HG03354 (cell line): ENCODE data around the gene TSPYL4.
"Not testable (repeated sequence)": the region's sequence is repeated elsewhere in the genome, so short reads cannot be mapped to it uniquely, and the experiment has no call there.

Experiments
- ATAC-seq: cut with Tn5 transposase; IDR thresholded peaks from one replicate; pipeline ENCODE4 v1.9.1; 2021; ENCODE audit warnings: mild to moderate bottlenecking; ENCODE audit not compliant: unreplicated experiment, poor library complexity, severe bottlenecking

TSPYL4 gene

GRCh38 chr6:116253505-116254296, at the start of gene TSPYL4:
Gene TSPYL4, minus strand, starts transcription at chr6:116254075. Its CDS starts 67 bp downstream, at chr6:116254008.
- ATAC-seq: peak; percentile 100

- ATAC-seq: no peak
Measured at GRCh38 chr6:116301104-116301503, 47.2 kb upstream of the TSPYL4 start.

- ATAC-seq: no peak
Measured at GRCh38 chr6:116300566-116300965, 46.7 kb upstream of the TSPYL4 start.

- ATAC-seq: peak; percentile 89
Measured at GRCh38 chr6:116298973-116299372, 45.1 kb upstream of the TSPYL4 start.

- ATAC-seq: peak; percentile 13
Measured at GRCh38 chr6:116298273-116298672, 44.4 kb upstream of the TSPYL4 start.

GRCh38 chr6:116292553-116292952, 38.7 kb upstream of the TSPYL4 start:
- ATAC-seq: no peak

GRCh38 chr6:116291701-116292396, 38.0 kb upstream of the TSPYL4 start:
- no peak for ATAC-seq

GRCh38 chr6:116290799-116291198, 36.9 kb upstream of the TSPYL4 start:
- no peak for ATAC-seq

GRCh38 chr6:116289876-116290275, 36.0 kb upstream of the TSPYL4 start:
- ATAC-seq: no peak

- peak; percentile 76 for ATAC-seq
Measured at GRCh38 chr6:116287689-116288282, 33.9 kb upstream of the TSPYL4 start.

- ATAC-seq: no peak
Measured at GRCh38 chr6:116286773-116287358, 33.0 kb upstream of the TSPYL4 start.

- not testable (repeated sequence) for ATAC-seq
Measured at GRCh38 chr6:116284984-116285383, 31.1 kb upstream of the TSPYL4 start.

GRCh38 chr6:116283191-116283590, 29.3 kb upstream of the TSPYL4 start:
- no peak for ATAC-seq

- no peak for ATAC-seq
Measured at GRCh38 chr6:116282698-116283097, 28.8 kb upstream of the TSPYL4 start.

GRCh38 chr6:116280933-116281316, 27.1 kb upstream of the TSPYL4 start:
- no peak for ATAC-seq

- no peak for ATAC-seq
Measured at GRCh38 chr6:116280161-116280932, 26.5 kb upstream of the TSPYL4 start.

GRCh38 chr6:116279232-116280160, 25.6 kb upstream of the TSPYL4 start, which contains the start of gene TSPYL1:
Gene TSPYL1, minus strand, starts transcription at chr6:116279930. Its CDS starts 100 bp downstream, at chr6:116279830.
- ATAC-seq: peak; percentile 96

GRCh38 chr6:116278854-116279231, 25.0 kb upstream of the TSPYL4 start:
- ATAC-seq: no peak

- ATAC-seq: no peak
Measured at GRCh38 chr6:116278481-116278829, 24.6 kb upstream of the TSPYL4 start.
